Adrenal gland (tissue), 5 donors: ENCODE data around the gene HEXIM2.

Experiments
- CTCF ChIP-seq, 6 experiments: fragments of 450-650 bp in 4 of 6; fragments of 200-600 bp in 2 of 6; sonication (generic) in 1 of 6; IDR thresholded peaks; 1 replicate in 5 of 6; 2 replicates in 1 of 6; pipeline versions ENCODE4 v1.5.1 to v1.8.0; 2016 to 2021; ENCODE audit warnings: antibody characterized with exemption in 6 of 6, mild to moderate bottlenecking in 2 of 6, moderate library complexity in 1 of 6
- POLR2A ChIP-seq, 2 donors: fragments of 450-650 bp; IDR thresholded peaks; one replicate each; pipeline ENCODE4 v1.6.1; 2017; ENCODE audit warnings: antibody characterized with exemption in 2 of 2, mild to moderate bottlenecking in 2 of 2, moderate library complexity in 1 of 2
- donor health status: DM: no; HTN: no; CAD: no.

- TF ChIP-seq POLR2A (IDR thresholded peaks at IDR 0.05) (no peak), CTCF (IDR thresholded peaks at IDR 0.05) (no peak)
Observed at GRCh38 chr17:45127207-45127547, 34.5 kb upstream of the HEXIM2 start.
